Endodermal cell (in vitro differentiated cells): Measurements from ENCODE around the gene IGFBP1. TPM values are rescaled to one million over a fixed set of nuclear protein-coding genes. Genes with fewer than 3 reads are reported as not detected.

Source experiments
- DNase-seq: peaks from one replicate; pipeline ENCODE4 v3.0.0-alpha.2; 2017
- H3K27ac ChIP-seq: 2 replicates; pipeline ENCODE4 v1.5.1; 2013; ENCODE audit warnings: mild to moderate bottlenecking, low read depth, low read length, moderate library complexity
- H3K27me3 ChIP-seq: 2 replicates; pipeline ENCODE4 v1.6.1; 2013; ENCODE audit warnings: mild to moderate bottlenecking, low read length, moderate library complexity; ENCODE audit not compliant: insufficient read depth, control insufficient read depth, poor library complexity, severe bottlenecking
- H3K36me3 ChIP-seq: 2 replicates; pipeline ENCODE4 v1.7.0; 2013; ENCODE audit warnings: mild to moderate bottlenecking, low read length, moderate library complexity; ENCODE audit not compliant: control insufficient read depth, insufficient read depth
- H3K4me1 ChIP-seq: one replicate; pipeline ENCODE4 v1.7.0; 2013; ENCODE audit warnings: low read length; ENCODE audit not compliant: control insufficient read depth, insufficient read depth
- H3K4me3 ChIP-seq: 2 replicates; pipeline ENCODE4 v1.5.1; 2013; ENCODE audit warnings: mild to moderate bottlenecking, low read length, moderate library complexity
- H3K9ac ChIP-seq: 2 replicates; pipeline ENCODE4 v1.6.1; 2013; ENCODE audit warnings: mild to moderate bottlenecking, low read length, moderate library complexity; ENCODE audit not compliant: poor library complexity, severe bottlenecking; ENCODE audit errors: extremely low read depth
- H3K9me3 ChIP-seq: 2 replicates; pipeline ENCODE4 v1.6.1; 2013; ENCODE audit warnings: mild to moderate bottlenecking, low read length, moderate library complexity; ENCODE audit not compliant: control insufficient read depth
- H3K27ac Mint-ChIP-seq: 2 replicates; pipeline ENCODE4 v1.8.0; 2020; ENCODE audit warnings: mixed read lengths
- H3K27me3 Mint-ChIP-seq: 2 replicates; pipeline ENCODE4 v1.8.0; 2021; ENCODE audit warnings: mild to moderate bottlenecking, mixed read lengths; ENCODE audit not compliant: insufficient read depth
- H3K36me3 Mint-ChIP-seq: 2 replicates; pipeline ENCODE4 v1.8.0; 2020; ENCODE audit warnings: low read depth, mixed read lengths
- H3K4me1 Mint-ChIP-seq: 2 replicates; pipeline ENCODE4 v1.8.0; 2020; ENCODE audit warnings: mixed read lengths
- H3K4me3 Mint-ChIP-seq: 2 replicates; pipeline ENCODE4 v1.8.0; 2020; ENCODE audit warnings: mild to moderate bottlenecking, moderate library complexity, mixed read lengths
- H3K9me3 Mint-ChIP-seq: 2 replicates; pipeline ENCODE4 v1.8.0; 2020; ENCODE audit warnings: mild to moderate bottlenecking, mixed read lengths
- WGBS, 2 experiments: methylation state at CpG; one replicate each; pipeline versions ENCODE4 v1.1.5 to v1.1.7; 2013; ENCODE audit warnings: missing lambda C conversion rate in 2 of 2, mixed read lengths in 1 of 2; ENCODE audit not compliant: insufficient coverage in 1 of 2, insufficient read length in 1 of 2; 5-methylcytosine and 5-hydroxymethylcytosine counted together
- total RNA-seq, 2 donors: library from RNA; stranded (reverse); fragmentation: NEBNext Ultra II Directional in 1 of 2; extraction: Animal tissue kit (Norgen Biotek cat#: 25700) in 1 of 2; gene quantifications; 2 replicates in 1 of 2; 3 replicates in 1 of 2; pipeline ENCODE4 v1.2.1, GENCODE V29; 2021
- TF ChIP-seq, protein P1 (sequence below): fragments of 200-600 bp; sonication (generic); conservative IDR thresholded peaks from 2 replicates; pipeline ENCODE4 v1.5.0; 2021; ENCODE audit warnings: antibody characterized with exemption, mild to moderate bottlenecking

IGFBP1 gene
- total RNA-seq, 2 donors from 2014 or later: not detected

DNA sequence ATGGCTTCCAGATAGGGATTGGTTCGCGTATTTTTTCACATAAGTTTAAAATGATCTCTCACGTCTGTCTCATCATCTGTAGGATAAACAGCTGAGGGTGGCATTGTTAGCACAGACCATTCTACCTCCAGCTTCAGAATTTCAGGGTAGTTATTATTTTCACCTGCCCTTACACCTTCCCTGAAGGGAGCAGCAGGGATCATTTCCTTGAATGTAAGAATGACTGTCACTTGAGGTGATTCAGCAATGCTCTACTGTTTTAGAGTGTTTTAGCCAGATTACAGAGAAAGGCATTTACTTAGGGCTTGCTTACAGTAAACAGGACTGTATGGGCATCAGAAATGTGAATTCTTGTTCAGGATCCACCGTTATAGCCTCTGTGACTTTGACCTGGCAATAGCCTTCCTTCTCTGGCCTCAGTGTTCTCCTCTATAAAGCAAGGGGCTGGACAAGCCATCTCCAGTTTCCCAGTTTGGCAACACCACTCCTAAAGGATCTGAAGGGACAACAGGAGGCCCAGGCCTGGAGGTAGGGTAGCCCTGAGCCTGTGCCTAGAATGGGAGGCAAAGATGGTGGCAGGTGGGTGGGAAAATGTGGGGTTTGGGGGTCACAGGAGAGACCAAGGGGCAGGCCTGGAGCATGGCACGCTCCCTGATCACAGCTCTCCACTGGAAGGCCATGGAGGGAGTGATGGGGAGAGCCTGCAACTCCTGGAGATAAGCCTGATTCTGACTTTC lies 1.2 kb upstream of the IGFBP1 start:
- H3K36me3 ChIP-seq: no peaks in the 10 kb centered on the region
- Mint-ChIP-seq H3K9me3 (no peaks in the 10 kb centered on the region), H3K4me1 (peaks cover 13% of the 10 kb centered on the region), H3K4me3 (no peak overlapping the region), H3K36me3 (no peaks in the 10 kb centered on the region), H3K27ac (no peak overlapping the region), H3K27me3 (peaks cover 64% of the 10 kb centered on the region)
- TF ChIP-seq, protein P1, sequence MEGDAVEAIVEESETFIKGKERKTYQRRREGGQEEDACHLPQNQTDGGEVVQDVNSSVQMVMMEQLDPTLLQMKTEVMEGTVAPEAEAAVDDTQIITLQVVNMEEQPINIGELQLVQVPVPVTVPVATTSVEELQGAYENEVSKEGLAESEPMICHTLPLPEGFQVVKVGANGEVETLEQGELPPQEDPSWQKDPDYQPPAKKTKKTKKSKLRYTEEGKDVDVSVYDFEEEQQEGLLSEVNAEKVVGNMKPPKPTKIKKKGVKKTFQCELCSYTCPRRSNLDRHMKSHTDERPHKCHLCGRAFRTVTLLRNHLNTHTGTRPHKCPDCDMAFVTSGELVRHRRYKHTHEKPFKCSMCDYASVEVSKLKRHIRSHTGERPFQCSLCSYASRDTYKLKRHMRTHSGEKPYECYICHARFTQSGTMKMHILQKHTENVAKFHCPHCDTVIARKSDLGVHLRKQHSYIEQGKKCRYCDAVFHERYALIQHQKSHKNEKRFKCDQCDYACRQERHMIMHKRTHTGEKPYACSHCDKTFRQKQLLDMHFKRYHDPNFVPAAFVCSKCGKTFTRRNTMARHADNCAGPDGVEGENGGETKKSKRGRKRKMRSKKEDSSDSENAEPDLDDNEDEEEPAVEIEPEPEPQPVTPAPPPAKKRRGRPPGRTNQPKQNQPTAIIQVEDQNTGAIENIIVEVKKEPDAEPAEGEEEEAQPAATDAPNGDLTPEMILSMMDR: no peak
- H3K4me3 ChIP-seq: no peak overlapping the region
- no peak overlapping the region for H3K9ac ChIP-seq
- no peak for DNase-seq
- WGBS, 2 experiments: 89 to 98% methylated on average over 5 of the region's 5 CpGs
- H3K27ac ChIP-seq: no peak overlapping the region
- H3K27me3 ChIP-seq: peaks cover 42% of the 10 kb centered on the region
- no peaks in the 10 kb centered on the region for H3K9me3 ChIP-seq
- no peaks in the 10 kb centered on the region for H3K4me1 ChIP-seq

DNA sequence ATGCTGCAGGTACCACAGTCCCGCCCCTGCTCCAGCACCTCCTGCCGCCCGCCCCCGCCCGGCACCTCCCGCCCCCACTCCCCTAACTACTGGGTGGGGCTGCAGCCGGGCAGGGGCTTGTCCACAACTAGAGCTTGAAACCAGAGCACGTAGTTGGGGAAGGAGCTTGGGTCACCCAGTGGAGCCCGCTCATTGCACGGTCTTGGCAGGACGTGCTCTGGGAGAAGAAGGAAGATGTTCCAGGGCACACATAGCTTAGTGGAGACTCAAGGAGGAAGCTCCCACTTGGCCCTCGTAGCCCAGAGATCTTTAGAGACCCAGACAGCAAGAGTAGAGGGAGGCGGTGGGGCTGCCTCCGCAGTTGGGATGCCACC lies 692 bp downstream of the IGFBP1 start:
- Mint-ChIP-seq H3K4me3 (peak overlapping the region; percentile 53), H3K9me3 (no peaks in the 10 kb centered on the region), H3K4me1 (peaks cover 8% of the 10 kb centered on the region), H3K27me3 (peaks cover 77% of the 10 kb centered on the region), H3K36me3 (no peaks in the 10 kb centered on the region), H3K27ac (no peak overlapping the region)
- Histone ChIP-seq H3K9me3 (no peaks in the 10 kb centered on the region), H3K27me3 (peaks cover 42% of the 10 kb centered on the region), H3K36me3 (no peaks in the 10 kb centered on the region), H3K27ac (no peak overlapping the region), H3K4me1 (no peaks in the 10 kb centered on the region), H3K9ac (no peak overlapping the region), H3K4me3 (peak overlapping the region; percentile 49)
- DNase-seq: no peak
- 25 to 28% methylated on average over 5 to 12 of the region's 14 CpGs for WGBS, 2 experiments
- TF ChIP-seq, protein P1: no peak

DNA sequence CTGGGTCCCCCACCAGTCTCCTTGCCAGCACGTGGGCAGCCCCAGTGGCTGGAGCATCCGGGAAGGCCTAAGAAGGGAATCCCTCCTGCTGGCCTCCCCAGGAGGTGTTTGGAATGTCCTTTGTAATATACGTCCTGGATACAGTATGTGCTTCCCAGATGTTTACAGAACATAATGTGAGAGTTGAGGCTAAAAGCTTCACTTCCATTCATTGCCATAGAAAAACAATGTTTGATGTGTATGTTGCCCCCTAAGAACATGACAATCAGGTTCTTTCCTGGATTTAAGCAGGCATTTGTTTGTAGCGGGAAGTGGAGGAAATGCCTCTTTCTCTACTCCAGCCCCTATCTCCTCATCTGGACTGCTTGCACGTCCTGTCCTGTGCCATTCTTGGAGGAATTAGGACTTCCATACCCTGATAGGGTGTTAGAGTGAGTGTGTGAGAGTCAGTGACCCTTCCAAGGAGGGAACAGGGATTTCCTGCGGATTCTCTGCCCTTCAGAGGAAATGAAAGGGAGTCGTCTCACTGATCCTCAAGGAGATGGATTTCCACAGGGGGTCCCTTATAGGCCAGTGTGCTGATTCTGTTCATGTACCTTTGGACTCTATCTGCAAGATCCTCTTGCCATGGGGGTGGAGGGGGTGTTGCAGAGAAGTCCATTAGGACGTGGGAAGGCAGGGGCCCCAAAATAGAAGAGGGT lies 1.2 kb downstream of the IGFBP1 start:
- no peaks in the 10 kb centered on the region for H3K9me3 Mint-ChIP-seq
- no peak overlapping the region for H3K27ac Mint-ChIP-seq
- H3K9me3 ChIP-seq: no peaks in the 10 kb centered on the region
- no peaks in the 10 kb centered on the region for H3K36me3 ChIP-seq
- H3K4me3 Mint-ChIP-seq: peak overlapping the region; percentile 53
- peaks cover 80% of the 10 kb centered on the region for H3K27me3 Mint-ChIP-seq
- 69 to 90% methylated on average over 2 to 8 of the region's 8 CpGs for WGBS, 2 experiments
- H3K4me1 Mint-ChIP-seq: peaks cover 8% of the 10 kb centered on the region
- no peak for DNase-seq
- no peak overlapping the region for H3K9ac ChIP-seq
- no peaks in the 10 kb centered on the region for H3K4me1 ChIP-seq
- H3K36me3 Mint-ChIP-seq: no peaks in the 10 kb centered on the region
- no peak overlapping the region for H3K4me3 ChIP-seq
- H3K27ac ChIP-seq: no peak overlapping the region
- TF ChIP-seq, protein P1: no peak
- peaks cover 42% of the 10 kb centered on the region for H3K27me3 ChIP-seq
